ENCODE results near the gene GIMAP5. TPM values are rescaled to one million over a fixed set of nuclear protein-coding genes. Genes with fewer than 3 reads are reported as not detected.
"Not testable (repeated sequence)": the region's sequence is repeated elsewhere in the genome, so short reads cannot be mapped to it uniquely, and the experiment has no call there.

The GIMAP5 gene
- total RNA-seq, 1 donor from 2014 or later, result 10.7 TPM

GRCh38 chr7:150759479-150759878 lies 22.3 kb downstream of the GIMAP5 start:
- Histone ChIP-seq H3K4me3 (no peak overlapping the region), H3K9me3 (replicated peaks) (peaks cover 8% of the 10 kb centered on the region), H3K36me3 (no peaks in the 10 kb centered on the region), H3K27me3 (ENCODE audit: low read depth) (no peaks in the 10 kb centered on the region), H3K4me1 (peaks cover 21% of the 10 kb centered on the region), H3K27ac (replicated peaks) (no peak overlapping the region)
- intact Hi-C loops (cut with micrococcal nuclease), result no loop called here
- no peak for DNase-seq
- TF ChIP-seq CTCF (IDR thresholded peaks at IDR 0.05; ENCODE audit: borderline replicate concordance), result no peak

GRCh38 chr7:150766334-150766709 lies 29.1 kb downstream of the GIMAP5 start:
- Histone ChIP-seq H3K27me3 (ENCODE audit: low read depth) (no peaks in the 10 kb centered on the region), H3K27ac (replicated peaks) (no peak overlapping the region), H3K9me3 (replicated peaks) (peaks cover 5% of the 10 kb centered on the region), H3K4me3 (no peak overlapping the region), H3K36me3 (no peaks in the 10 kb centered on the region), H3K4me1 (no peaks in the 10 kb centered on the region)
- DNase-seq, result no peak
- intact Hi-C loops (cut with micrococcal nuclease), result no loop called here
- no peak for TF ChIP-seq CTCF (IDR thresholded peaks at IDR 0.05; ENCODE audit: borderline replicate concordance)

GRCh38 chr7:150769768-150770167 lies 32.5 kb downstream of the GIMAP5 start:
- Histone ChIP-seq H3K27me3 (ENCODE audit: low read depth) (no peaks in the 10 kb centered on the region), H3K27ac (replicated peaks) (no peak overlapping the region), H3K4me3 (no peak overlapping the region), H3K9me3 (replicated peaks) (peaks cover 11% of the 10 kb centered on the region), H3K4me1 (no peaks in the 10 kb centered on the region), H3K36me3 (no peaks in the 10 kb centered on the region)
- intact Hi-C loops (cut with micrococcal nuclease), result no loop called here
- DNase-seq, result no peak
- TF ChIP-seq CTCF (IDR thresholded peaks at IDR 0.05; ENCODE audit: borderline replicate concordance), result no peak

- peaks cover 11% of the 10 kb centered on the region for H3K9me3 ChIP-seq (replicated peaks)
- H3K27me3 ChIP-seq (ENCODE audit: low read depth); intact Hi-C loops (cut with micrococcal nuclease); H3K4me1 ChIP-seq; H3K27ac ChIP-seq (replicated peaks); H3K4me3 ChIP-seq; H3K36me3 ChIP-seq; DNase-seq: not testable (repeated sequence)
Measured at GRCh38 chr7:150774131-150774530, 36.9 kb downstream of the GIMAP5 start.

- TF ChIP-seq CTCF (IDR thresholded peaks at IDR 0.05; ENCODE audit: borderline replicate concordance), result no peak
- intact Hi-C loops (cut with micrococcal nuclease), result loop anchor here (5.0 kb wide), 2 partner anchors 99 to 209 kb away; no protein-coding TSS in a partner anchor
- Histone ChIP-seq H3K9me3 (replicated peaks) (peaks cover 11% of the 10 kb centered on the region), H3K36me3 (no peaks in the 10 kb centered on the region), H3K4me3 (no peak overlapping the region), H3K27me3 (ENCODE audit: low read depth) (no peaks in the 10 kb centered on the region), H3K27ac (replicated peaks) (no peak overlapping the region), H3K4me1 (peaks cover 7% of the 10 kb centered on the region)
- DNase-seq, result no peak
Measured at GRCh38 chr7:150778014-150778737, 41.0 kb downstream of the GIMAP5 start.

- TF ChIP-seq CTCF (IDR thresholded peaks at IDR 0.05; ENCODE audit: borderline replicate concordance), result peak; percentile 94
- Histone ChIP-seq H3K27me3 (ENCODE audit: low read depth) (no peaks in the 10 kb centered on the region), H3K36me3 (no peaks in the 10 kb centered on the region), H3K9me3 (replicated peaks) (peaks cover 8% of the 10 kb centered on the region), H3K4me3 (no peak overlapping the region), H3K4me1 (peaks cover 7% of the 10 kb centered on the region), H3K27ac (replicated peaks) (no peak overlapping the region)
- peak; percentile 85 for DNase-seq
- intact Hi-C loops (cut with micrococcal nuclease), result loop anchor here (5.0 kb wide), 2 partner anchors 98 to 208 kb away; no protein-coding TSS in a partner anchor
Measured at GRCh38 chr7:150778738-150779301, 41.6 kb downstream of the GIMAP5 start.

All from left ventricle myocardium inferior (tissue), 1 donor.